ENCODE results near the gene PDE2A. TPM values are rescaled to one million over a fixed set of nuclear protein-coding genes. Genes with fewer than 3 reads are reported as not detected.

The PDE2A gene
- polyA plus RNA-seq, 1 donor = 15.1 TPM

DNA sequence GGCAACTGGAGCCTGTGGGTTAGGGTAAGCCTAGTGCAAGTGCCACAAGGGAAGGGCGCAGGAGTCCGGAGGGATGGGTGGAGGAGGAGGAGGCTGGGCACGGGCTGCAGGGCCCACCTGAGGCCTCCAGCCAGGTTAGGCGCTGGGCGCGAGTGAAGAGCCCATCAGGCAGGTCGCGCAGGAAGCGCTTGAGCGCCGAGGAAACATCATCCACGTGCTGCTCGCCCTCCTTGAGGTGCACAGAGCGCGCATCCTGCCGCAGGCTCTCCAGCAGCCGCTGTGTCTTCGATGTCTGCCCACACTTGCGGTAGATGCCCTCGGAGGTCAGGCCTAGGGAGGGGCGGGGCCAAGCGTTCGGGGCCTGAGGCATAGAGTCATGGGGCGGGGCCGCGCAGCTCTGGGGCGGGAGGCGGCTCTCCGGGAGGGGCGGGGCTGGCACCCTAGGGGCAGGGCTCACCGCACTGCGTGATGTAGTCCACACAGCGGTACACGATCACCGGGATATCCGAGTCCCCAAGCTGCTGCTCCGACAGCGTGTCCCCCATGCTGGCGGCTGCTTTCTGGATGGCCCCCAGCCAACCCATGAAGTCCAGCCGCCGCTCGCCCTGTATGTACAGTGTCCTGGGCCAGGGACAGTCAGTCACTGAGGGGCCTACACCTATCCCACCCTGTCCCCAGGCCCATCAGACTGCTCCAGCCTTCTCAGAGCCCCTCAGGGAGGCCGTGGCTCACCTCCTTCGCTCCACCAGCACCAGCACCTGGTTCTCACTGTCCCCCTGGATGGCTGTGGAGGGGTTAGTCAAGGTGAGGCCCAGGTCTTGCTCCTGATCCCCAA lies 22.9 kb upstream of the PDE2A start:
- WGBS (ENCODE audit: insufficient coverage, low lambda C conversion rate) = no CpG with 5 or more reads among the region's 44 CpGs
- H3K27me3 ChIP-seq (ENCODE audit: control insufficient read depth, insufficient read depth, low read length) = no peaks in the 10 kb centered on the region
- H3K9me3 ChIP-seq (ENCODE audit: control insufficient read depth, low read depth, low read length) = no peaks in the 10 kb centered on the region
- no peak overlapping the region for H3K4me3 ChIP-seq (ENCODE audit: low read length)
- peaks cover 92% of the 10 kb centered on the region for H3K36me3 ChIP-seq (ENCODE audit: control insufficient read depth, insufficient read depth, low read length)
- H3K27ac ChIP-seq (ENCODE audit: low read length) = no peak overlapping the region
- H3K4me1 ChIP-seq (ENCODE audit: control insufficient read depth, insufficient read depth, low read length) = no peaks in the 10 kb centered on the region
- no peak for DNase-seq

DNA sequence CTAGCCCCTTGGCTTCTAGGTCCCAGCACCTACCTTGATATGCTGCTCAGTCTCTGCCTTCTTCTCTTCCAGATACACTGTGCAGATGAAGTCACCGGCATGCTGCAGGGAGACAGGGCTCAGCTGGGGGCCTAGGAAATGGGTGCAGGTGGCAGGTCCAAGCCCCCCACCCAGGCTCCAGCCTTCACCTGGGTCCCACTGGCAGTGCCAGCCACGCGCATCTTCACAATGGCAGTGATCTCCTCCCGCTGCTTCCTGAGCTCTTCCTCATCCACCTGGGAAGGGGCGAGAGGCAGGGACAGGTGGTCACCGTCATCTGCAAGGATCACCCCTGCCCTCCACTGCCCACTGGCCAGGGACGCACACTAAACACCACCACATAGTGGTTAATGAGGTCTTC lies 21.1 kb upstream of the PDE2A start:
- no CpG with 5 or more reads among the region's 7 CpGs for whole genome bisulfite sequencing (ENCODE audit: insufficient coverage, low lambda C conversion rate)
- Histone ChIP-seq H3K9me3 (ENCODE audit: control insufficient read depth, low read depth, low read length) (no peaks in the 10 kb centered on the region), H3K27me3 (ENCODE audit: control insufficient read depth, insufficient read depth, low read length) (no peaks in the 10 kb centered on the region), H3K36me3 (ENCODE audit: control insufficient read depth, insufficient read depth, low read length) (peaks cover 95% of the 10 kb centered on the region), H3K4me3 (ENCODE audit: low read length) (no peak overlapping the region), H3K27ac (ENCODE audit: low read length) (no peak overlapping the region), H3K4me1 (ENCODE audit: control insufficient read depth, insufficient read depth, low read length) (no peaks in the 10 kb centered on the region)
- DNase-seq = no peak

DNA sequence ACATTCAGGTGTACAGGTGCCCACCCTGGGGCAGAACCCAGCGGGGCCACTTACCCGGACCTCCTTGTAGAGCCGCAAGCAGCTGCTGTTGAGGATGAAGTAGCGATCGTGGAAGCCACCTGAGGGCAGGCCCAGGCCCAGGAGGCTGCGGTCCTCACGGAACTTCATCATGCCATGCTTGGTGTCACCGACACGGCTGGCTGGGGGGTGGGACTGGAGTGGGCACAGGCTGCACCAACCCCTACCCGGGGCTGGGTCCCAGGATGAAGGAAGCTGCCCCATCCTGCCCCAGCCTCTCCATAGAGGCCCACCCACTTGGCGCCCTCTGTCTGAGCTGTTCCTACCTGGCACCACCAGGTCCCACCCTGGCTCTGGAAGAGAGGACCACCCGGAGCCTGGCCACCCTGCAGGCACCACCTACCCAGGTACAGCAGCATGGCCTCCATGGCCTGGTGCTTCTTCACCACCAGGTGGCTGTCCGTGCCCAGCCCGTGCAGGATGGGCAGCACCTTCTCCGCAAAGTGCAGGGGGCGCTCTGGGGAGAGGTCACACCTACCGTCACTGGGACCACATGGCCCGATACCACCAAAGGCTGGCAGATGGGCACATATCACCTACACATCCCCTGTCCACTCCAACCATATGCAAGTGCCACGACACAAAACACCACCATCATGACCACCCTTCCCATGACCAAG lies 19.2 kb upstream of the PDE2A start:
- H3K36me3 ChIP-seq (ENCODE audit: control insufficient read depth, insufficient read depth, low read length) = peaks cover 95% of the 10 kb centered on the region
- no peak for DNase-seq
- H3K27ac ChIP-seq (ENCODE audit: low read length) = no peak overlapping the region
- WGBS (ENCODE audit: insufficient coverage, low lambda C conversion rate) = no CpG with 5 or more reads among the region's 19 CpGs
- H3K4me3 ChIP-seq (ENCODE audit: low read length) = no peak overlapping the region
- H3K4me1 ChIP-seq (ENCODE audit: control insufficient read depth, insufficient read depth, low read length) = no peaks in the 10 kb centered on the region
- H3K27me3 ChIP-seq (ENCODE audit: control insufficient read depth, insufficient read depth, low read length) = no peaks in the 10 kb centered on the region
- H3K9me3 ChIP-seq (ENCODE audit: control insufficient read depth, low read depth, low read length) = no peaks in the 10 kb centered on the region

DNA sequence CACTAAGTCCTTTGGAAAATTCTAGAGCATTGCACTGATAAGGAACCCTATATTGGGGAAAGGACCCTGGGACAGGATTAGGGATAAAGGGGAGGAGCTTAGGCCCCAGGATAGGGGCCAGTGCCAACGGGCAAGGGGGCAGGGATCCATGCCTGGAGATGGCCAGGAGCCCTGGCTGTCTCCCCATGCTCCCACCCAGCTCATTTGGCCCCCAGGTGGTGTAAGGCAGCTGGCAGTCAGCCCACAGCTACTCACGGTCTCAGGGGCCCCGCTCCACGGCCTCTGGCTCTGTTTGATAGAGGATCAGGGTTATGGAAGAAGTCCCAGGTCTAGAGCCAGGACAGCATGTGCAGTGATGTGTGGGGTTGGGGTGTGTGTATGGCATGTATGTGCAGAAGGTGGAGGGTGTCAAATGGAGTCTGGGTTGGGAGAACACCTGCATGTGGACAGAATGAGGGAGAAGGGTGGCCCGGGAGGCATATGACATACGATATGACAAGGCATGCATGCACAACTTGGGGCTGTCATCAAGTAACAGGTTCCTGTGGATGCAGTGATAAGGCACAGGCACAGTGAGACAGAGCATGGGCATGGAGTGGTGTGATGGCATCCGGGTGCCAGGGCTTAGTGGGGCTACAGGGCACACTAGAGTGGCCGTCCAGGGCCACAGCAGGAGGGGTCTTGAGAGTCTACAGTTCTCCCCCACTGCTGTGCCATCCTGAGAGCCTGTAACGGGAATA lies 18.4 kb upstream of the PDE2A start:
- WGBS (ENCODE audit: insufficient coverage, low lambda C conversion rate) = no CpG with 5 or more reads among the region's 9 CpGs
- H3K9me3 ChIP-seq (ENCODE audit: control insufficient read depth, low read depth, low read length) = no peaks in the 10 kb centered on the region
- no peak overlapping the region for H3K4me3 ChIP-seq (ENCODE audit: low read length)
- H3K27me3 ChIP-seq (ENCODE audit: control insufficient read depth, insufficient read depth, low read length) = no peaks in the 10 kb centered on the region
- peaks cover 100% of the 10 kb centered on the region for H3K36me3 ChIP-seq (ENCODE audit: control insufficient read depth, insufficient read depth, low read length)
- H3K4me1 ChIP-seq (ENCODE audit: control insufficient read depth, insufficient read depth, low read length) = no peaks in the 10 kb centered on the region
- no peak for DNase-seq
- no peak overlapping the region for H3K27ac ChIP-seq (ENCODE audit: low read length)

DNA sequence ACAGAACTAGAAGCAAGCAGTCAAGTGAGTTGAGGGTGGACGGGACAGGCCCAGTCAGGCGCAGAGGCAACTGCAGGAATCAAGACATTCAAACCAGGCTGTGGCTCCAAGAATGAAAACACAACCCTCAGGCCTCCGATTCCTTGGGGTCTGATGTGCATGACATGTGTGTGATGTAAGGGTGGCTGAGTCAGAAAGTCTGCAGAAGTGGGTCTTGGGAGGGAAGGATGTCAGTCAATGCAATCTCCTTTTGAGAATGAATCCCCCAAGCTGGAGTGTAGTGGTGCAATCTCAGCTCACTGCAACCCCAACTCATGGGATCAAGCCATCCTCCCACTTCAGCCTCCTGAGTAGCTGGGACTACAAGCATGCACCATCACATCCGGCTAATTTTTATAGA lies 15.9 kb upstream of the PDE2A start:
- H3K27ac ChIP-seq (ENCODE audit: low read length) = no peak overlapping the region
- H3K36me3 ChIP-seq (ENCODE audit: control insufficient read depth, insufficient read depth, low read length) = peaks cover 98% of the 10 kb centered on the region
- H3K27me3 ChIP-seq (ENCODE audit: control insufficient read depth, insufficient read depth, low read length) = no peaks in the 10 kb centered on the region
- WGBS (ENCODE audit: insufficient coverage, low lambda C conversion rate) = no CpG with 5 or more reads among the region's 4 CpGs
- no peak for DNase-seq
- H3K9me3 ChIP-seq (ENCODE audit: control insufficient read depth, low read depth, low read length) = no peaks in the 10 kb centered on the region
- H3K4me3 ChIP-seq (ENCODE audit: low read length) = no peak overlapping the region
- H3K4me1 ChIP-seq (ENCODE audit: control insufficient read depth, insufficient read depth, low read length) = no peaks in the 10 kb centered on the region

DNA sequence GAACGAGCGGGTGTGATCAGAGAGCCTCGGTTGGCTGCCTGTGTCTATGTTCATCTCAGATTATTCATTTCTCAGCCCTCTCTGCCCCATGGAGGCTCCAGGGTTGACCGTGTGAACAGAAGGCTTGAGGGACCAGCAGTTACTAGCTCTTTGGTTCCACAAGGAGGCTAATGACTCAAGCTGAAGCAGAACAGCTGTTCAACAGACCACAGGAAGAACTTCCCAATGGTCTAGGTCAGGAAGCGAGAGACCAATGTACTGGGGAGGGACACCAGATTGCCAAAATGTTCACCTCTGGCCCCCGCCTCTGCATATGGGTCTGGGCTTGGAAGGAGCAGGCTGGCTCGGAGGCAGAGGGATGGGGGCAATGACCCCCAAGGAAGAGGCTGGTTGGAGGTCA lies 14.7 kb upstream of the PDE2A start:
- no peaks in the 10 kb centered on the region for H3K27me3 ChIP-seq (ENCODE audit: control insufficient read depth, insufficient read depth, low read length)
- peaks cover 96% of the 10 kb centered on the region for H3K36me3 ChIP-seq (ENCODE audit: control insufficient read depth, insufficient read depth, low read length)
- no CpG with 5 or more reads among the region's 7 CpGs for WGBS (ENCODE audit: insufficient coverage, low lambda C conversion rate)
- H3K4me1 ChIP-seq (ENCODE audit: control insufficient read depth, insufficient read depth, low read length) = no peaks in the 10 kb centered on the region
- DNase-seq = no peak
- H3K27ac ChIP-seq (ENCODE audit: low read length) = no peak overlapping the region
- no peak overlapping the region for H3K4me3 ChIP-seq (ENCODE audit: low read length)
- no peaks in the 10 kb centered on the region for H3K9me3 ChIP-seq (ENCODE audit: control insufficient read depth, low read depth, low read length)

DNA sequence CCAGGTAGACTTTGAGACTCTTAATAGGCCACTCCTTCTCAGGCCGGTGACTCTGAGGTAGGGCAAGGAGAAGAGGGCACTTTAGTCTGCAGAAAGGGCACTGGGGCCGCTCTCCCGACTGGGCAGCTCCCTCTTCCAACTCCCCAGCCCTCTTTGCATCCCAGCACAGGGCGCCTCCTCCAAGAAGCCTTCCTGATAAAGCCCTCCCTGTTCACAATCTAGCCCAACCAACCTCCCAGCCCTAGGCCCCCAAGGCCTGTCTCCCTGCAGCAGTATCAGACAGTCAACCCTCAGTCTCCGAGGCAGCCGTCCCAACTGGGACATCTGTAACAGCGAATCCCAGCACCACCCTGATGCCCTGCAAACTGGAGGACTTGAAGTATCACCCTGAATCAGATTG lies 14.3 kb upstream of the PDE2A start:
- WGBS (ENCODE audit: insufficient coverage, low lambda C conversion rate) = no CpG with 5 or more reads among the region's 7 CpGs
- no peaks in the 10 kb centered on the region for H3K4me1 ChIP-seq (ENCODE audit: control insufficient read depth, insufficient read depth, low read length)
- H3K9me3 ChIP-seq (ENCODE audit: control insufficient read depth, low read depth, low read length) = no peaks in the 10 kb centered on the region
- DNase-seq = no peak
- H3K27ac ChIP-seq (ENCODE audit: low read length) = no peak overlapping the region
- no peak overlapping the region for H3K4me3 ChIP-seq (ENCODE audit: low read length)
- H3K36me3 ChIP-seq (ENCODE audit: control insufficient read depth, insufficient read depth, low read length) = peaks cover 96% of the 10 kb centered on the region
- H3K27me3 ChIP-seq (ENCODE audit: control insufficient read depth, insufficient read depth, low read length) = no peaks in the 10 kb centered on the region

DNA sequence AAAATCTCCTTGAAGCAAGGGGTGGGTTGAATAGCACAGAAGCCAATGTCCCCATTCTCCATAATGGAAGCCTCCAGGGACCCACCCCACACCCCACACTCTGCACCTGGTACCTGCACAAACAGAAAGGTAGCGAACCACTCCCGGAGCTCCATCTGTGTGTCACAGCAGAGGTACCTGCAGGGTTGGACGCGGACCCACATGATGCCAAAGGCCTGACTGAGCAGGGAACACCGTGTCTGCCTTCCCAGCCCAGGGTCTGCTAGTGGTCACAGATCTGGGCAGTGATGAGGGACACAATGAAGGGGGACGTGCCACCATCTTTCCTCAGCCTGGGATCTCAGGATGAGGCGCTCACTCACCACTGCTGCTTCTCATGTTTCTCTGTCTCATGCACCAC lies 13.1 kb upstream of the PDE2A start:
- Histone ChIP-seq H3K27ac (ENCODE audit: low read length) (no peak overlapping the region), H3K4me3 (ENCODE audit: low read length) (no peak overlapping the region), H3K9me3 (ENCODE audit: control insufficient read depth, low read depth, low read length) (no peaks in the 10 kb centered on the region), H3K4me1 (ENCODE audit: control insufficient read depth, insufficient read depth, low read length) (no peaks in the 10 kb centered on the region), H3K36me3 (ENCODE audit: control insufficient read depth, insufficient read depth, low read length) (peaks cover 92% of the 10 kb centered on the region), H3K27me3 (ENCODE audit: control insufficient read depth, insufficient read depth, low read length) (no peaks in the 10 kb centered on the region)
- WGBS (ENCODE audit: insufficient coverage, low lambda C conversion rate) = no CpG with 5 or more reads among the region's 7 CpGs
- no peak for DNase-seq

DNA sequence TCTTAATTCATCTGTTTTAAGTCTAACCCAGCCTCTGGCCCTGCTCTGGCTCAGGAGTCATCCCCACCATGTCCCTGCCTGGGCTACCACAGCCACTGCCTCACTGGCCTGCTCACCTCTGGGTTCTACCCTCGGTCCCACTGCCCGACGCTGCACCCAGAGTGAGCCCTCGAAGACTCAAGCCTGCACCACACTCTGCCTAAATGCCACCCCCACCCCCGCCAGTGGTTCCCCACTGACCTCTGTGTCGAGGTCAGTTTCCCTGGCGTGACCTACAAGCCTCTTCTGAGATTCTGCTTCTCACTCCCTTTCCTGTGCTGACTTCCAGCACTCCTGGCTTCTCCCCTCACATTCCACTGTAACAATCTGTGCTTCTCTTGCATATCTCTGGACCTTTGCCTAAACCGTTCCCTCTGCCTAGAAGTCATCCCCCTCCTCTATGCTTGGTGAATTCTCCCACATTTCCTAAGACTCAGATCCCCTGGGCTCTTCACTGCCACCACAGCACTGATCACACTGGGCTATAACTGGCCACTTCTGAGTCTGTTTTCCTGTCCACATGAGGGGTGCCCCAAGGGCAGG lies 12.5 kb upstream of the PDE2A start:
- Histone ChIP-seq H3K27me3 (ENCODE audit: control insufficient read depth, insufficient read depth, low read length) (no peaks in the 10 kb centered on the region), H3K9me3 (ENCODE audit: control insufficient read depth, low read depth, low read length) (no peaks in the 10 kb centered on the region), H3K36me3 (ENCODE audit: control insufficient read depth, insufficient read depth, low read length) (peaks cover 86% of the 10 kb centered on the region), H3K4me3 (ENCODE audit: low read length) (no peak overlapping the region), H3K27ac (ENCODE audit: low read length) (no peak overlapping the region), H3K4me1 (ENCODE audit: control insufficient read depth, insufficient read depth, low read length) (no peaks in the 10 kb centered on the region)
- WGBS (ENCODE audit: insufficient coverage, low lambda C conversion rate) = 67% methylated on average over 1 of the region's 8 CpGs
- no peak for DNase-seq

All from large intestine (tissue), 3 donors.